ENCODE results near the gene SYT2.

DNA sequence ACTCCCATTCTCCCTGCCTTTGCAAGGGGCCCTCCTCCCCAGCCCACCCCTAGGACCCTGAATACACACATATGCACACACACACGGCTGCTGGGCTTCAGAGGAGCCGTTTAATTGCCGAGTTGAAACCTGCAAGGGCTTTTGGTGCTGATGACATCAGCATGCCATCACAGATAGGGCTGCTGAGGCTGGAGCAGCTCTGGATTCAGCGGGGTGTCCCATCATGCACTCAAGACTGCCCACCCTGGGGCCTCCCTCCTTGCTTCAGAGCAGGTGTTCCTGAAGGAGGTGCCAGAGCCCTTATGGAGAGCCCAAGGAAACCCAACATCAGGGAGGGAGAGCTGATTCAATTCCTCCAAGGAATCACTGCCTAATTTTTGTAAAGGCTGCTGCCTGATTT is 5.7 kb downstream of the SYT2 start:
- TF ChIP-seq RB1 (IDR thresholded peaks at IDR 0.05; ENCODE audit: borderline replicate concordance) (no peak), CHD2 (IDR thresholded peaks at IDR 0.05; ENCODE audit: borderline replicate concordance, low read depth, low read length) (no peak), EZH2 (IDR thresholded peaks at IDR 0.05; ENCODE audit: borderline replicate concordance, control insufficient read depth, low read depth, low read length) (no peak), GABPA (IDR thresholded peaks at IDR 0.05; ENCODE audit: low read depth) (no peak), SUZ12 (IDR thresholded peaks at IDR 0.05; ENCODE audit: unreplicated experiment) (no peak), RBBP5 (conservative IDR thresholded peaks at IDR 0.05) (no peak), TAF1 (IDR thresholded peaks at IDR 0.05; ENCODE audit: borderline replicate concordance, low read depth, low read length) (no peak)
- TF ChIP-seq, protein P1, sequence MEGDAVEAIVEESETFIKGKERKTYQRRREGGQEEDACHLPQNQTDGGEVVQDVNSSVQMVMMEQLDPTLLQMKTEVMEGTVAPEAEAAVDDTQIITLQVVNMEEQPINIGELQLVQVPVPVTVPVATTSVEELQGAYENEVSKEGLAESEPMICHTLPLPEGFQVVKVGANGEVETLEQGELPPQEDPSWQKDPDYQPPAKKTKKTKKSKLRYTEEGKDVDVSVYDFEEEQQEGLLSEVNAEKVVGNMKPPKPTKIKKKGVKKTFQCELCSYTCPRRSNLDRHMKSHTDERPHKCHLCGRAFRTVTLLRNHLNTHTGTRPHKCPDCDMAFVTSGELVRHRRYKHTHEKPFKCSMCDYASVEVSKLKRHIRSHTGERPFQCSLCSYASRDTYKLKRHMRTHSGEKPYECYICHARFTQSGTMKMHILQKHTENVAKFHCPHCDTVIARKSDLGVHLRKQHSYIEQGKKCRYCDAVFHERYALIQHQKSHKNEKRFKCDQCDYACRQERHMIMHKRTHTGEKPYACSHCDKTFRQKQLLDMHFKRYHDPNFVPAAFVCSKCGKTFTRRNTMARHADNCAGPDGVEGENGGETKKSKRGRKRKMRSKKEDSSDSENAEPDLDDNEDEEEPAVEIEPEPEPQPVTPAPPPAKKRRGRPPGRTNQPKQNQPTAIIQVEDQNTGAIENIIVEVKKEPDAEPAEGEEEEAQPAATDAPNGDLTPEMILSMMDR (IDR thresholded peaks at IDR 0.05 in 2 of 3, conservative IDR thresholded peaks at IDR 0.05 in 1 of 3; ENCODE audit: control insufficient read depth in 2 of 3, extremely low read depth in 1 of 3, insufficient read depth in 1 of 3, low read depth in 3 of 3, low read length in 3 of 3): no peak
- TF ChIP-seq, protein P2, sequence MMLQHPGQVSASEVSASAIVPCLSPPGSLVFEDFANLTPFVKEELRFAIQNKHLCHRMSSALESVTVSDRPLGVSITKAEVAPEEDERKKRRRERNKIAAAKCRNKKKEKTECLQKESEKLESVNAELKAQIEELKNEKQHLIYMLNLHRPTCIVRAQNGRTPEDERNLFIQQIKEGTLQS (IDR thresholded peaks at IDR 0.05; ENCODE audit: borderline replicate concordance, extremely low read depth, low read depth, low read length): no peak
